Ishikawa (cell line): Measurements from ENCODE around the gene POLR2I.
A peak's percentile ranks its signal among the peaks of the same experiment; 100 is the strongest.

Experiments used
- CEBPB ChIP-seq: IDR thresholded peaks from 2 replicates; pipeline ENCODE4 v1.6.1; 2012
- CREB1 ChIP-seq: IDR thresholded peaks from 2 replicates; pipeline ENCODE4 v1.6.1; 2012; ENCODE audit warnings: low read depth
- EGR1 ChIP-seq: IDR thresholded peaks from 2 replicates; pipeline ENCODE4 v1.6.1; 2012
- EP300 ChIP-seq: IDR thresholded peaks from 2 replicates; pipeline ENCODE4 v1.6.1; 2012; ENCODE audit warnings: borderline replicate concordance
- FOXM1 ChIP-seq: IDR thresholded peaks from 2 replicates; pipeline ENCODE4 v1.6.1; 2012; ENCODE audit warnings: low read depth, borderline replicate concordance
- NFIC ChIP-seq: IDR thresholded peaks from 2 replicates; pipeline ENCODE4 v1.6.1; 2012
- RAD21 ChIP-seq: IDR thresholded peaks from 2 replicates; pipeline ENCODE4 v1.6.1; 2012; ENCODE audit warnings: low read depth
- TAF1 ChIP-seq: IDR thresholded peaks from 2 replicates; pipeline ENCODE4 v1.6.1; 2012; ENCODE audit warnings: low read depth, mild to moderate bottlenecking
- TCF12 ChIP-seq: IDR thresholded peaks from 2 replicates; pipeline ENCODE4 v1.6.1; 2012; ENCODE audit warnings: low read depth
- TEAD4 ChIP-seq: IDR thresholded peaks from 2 replicates; pipeline ENCODE4 v1.6.1; 2012
- YY1 ChIP-seq: IDR thresholded peaks from 2 replicates; pipeline ENCODE4 v1.6.1; 2012; ENCODE audit warnings: low read depth
- ZBTB7A ChIP-seq: IDR thresholded peaks from 2 replicates; pipeline ENCODE4 v1.6.1; 2012; ENCODE audit warnings: low read depth
- TF ChIP-seq, protein P1 (sequence below): IDR thresholded peaks from 2 replicates; pipeline ENCODE4 v1.6.1; 2012; ENCODE audit warnings: low read depth, mild to moderate bottlenecking
- TF ChIP-seq, protein P2 (sequence below): IDR thresholded peaks from 2 replicates; pipeline ENCODE4 v1.6.1; 2012
- TF ChIP-seq, protein P3 (sequence below): IDR thresholded peaks from 2 replicates; pipeline ENCODE4 v1.6.1; 2012

Gene POLR2I

DNA sequence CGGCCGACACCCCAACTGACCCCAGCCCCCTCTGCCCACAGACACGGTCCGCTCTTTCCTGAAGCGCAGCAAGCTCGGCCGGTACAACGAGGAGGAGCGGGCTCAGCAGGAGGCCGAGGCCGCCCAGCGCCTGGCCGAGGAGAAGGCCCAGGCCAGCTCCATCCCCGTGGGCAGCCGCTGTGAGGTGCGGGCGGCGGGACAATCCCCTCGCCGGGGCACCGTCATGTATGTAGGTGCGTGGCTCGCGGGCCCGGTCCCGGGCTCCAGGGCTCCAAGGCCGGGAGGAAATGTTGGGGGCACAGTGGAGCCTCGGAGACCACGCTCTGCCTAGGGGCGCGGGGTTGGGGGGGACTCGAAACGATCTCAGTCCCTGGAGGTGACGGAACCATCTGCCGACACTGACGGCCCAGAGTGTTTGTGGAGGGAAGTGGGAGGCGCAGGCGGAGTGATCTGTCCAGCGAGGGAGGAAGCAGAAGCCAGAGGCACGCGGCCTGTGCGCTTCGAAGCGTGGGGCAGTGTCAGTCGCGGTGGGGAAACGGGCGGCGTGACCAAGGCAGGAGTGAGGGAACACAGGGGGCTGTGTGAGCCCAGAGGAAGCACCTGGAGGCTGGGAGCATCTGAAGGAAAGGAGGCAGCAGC is 6.9 kb upstream of the POLR2I start:
- TF ChIP-seq EP300 (no peak), YY1 (no peak), EGR1 (no peak), RAD21 (no peak), ZBTB7A (no peak), CREB1 (no peak), TAF1 (no peak), TCF12 (no peak), FOXM1 (no peak)

DNA sequence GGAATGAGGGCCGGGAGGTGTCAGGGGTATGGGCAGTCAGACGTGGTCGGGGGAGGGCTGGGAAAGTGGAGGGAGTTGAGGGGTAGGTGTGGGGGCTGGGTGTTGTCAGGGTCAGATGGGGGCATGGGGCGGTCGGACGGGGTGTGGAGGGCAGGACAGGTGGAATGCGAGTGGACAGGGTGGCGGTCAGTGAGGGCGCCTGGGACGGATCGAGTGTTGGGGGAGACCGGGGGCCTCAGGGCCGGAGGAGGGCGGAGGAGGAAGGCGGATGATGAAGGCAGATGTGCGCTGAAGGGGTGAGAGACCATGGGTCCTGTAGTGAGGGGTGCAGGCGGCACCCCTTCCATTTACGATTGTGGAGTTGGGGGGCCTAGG is 6.3 kb upstream of the POLR2I start:
- TF ChIP-seq TEAD4 (no peak), FOXM1 (no peak)

DNA sequence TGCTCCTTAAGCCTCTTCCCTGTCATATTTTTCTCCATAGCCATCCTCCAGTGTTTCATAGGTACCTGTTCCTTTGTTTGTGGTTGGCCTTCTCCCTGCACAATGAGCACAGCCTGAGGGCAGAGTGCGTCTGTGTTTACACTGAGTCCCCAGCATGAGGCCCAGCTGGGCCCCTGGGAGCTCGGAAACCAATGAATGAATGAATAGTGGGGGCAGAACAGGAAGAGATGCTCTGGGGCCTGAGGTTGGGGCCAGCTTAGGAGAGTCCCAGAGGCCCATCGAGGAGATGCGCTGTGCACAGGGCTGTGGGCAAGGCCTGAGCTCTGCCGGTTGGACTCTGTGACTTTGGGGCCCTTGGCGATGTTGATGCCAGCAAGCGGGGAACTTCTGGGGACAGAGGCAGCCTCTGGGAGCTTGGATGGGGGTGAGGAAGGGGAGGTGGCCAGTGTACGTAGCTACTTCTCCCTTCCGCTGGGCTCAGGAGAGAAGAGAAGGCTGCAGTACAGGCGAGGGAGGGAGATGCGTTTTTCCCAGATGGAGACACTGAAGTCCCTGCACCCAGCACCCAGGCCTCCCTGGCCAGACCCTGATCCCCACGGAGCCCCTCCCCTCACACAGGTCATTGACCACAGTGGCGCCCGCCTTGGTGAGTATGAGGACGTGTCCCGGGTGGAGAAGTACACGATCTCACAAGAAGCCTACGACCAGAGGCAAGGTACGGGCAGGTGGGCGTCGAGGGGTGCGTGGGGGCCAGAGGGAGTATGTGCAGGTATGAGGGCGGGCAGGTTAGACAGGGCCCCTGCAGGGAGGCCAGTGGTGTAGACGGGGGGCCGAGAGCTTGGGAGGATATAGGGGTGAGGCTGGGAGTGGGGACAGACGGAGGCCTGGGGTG is 5.7 kb upstream of the POLR2I start:
- no peak for TF ChIP-seq RAD21
- no peak for TF ChIP-seq EP300
- TF ChIP-seq YY1: no peak
- no peak for TF ChIP-seq TCF12
- TF ChIP-seq, protein P1, sequence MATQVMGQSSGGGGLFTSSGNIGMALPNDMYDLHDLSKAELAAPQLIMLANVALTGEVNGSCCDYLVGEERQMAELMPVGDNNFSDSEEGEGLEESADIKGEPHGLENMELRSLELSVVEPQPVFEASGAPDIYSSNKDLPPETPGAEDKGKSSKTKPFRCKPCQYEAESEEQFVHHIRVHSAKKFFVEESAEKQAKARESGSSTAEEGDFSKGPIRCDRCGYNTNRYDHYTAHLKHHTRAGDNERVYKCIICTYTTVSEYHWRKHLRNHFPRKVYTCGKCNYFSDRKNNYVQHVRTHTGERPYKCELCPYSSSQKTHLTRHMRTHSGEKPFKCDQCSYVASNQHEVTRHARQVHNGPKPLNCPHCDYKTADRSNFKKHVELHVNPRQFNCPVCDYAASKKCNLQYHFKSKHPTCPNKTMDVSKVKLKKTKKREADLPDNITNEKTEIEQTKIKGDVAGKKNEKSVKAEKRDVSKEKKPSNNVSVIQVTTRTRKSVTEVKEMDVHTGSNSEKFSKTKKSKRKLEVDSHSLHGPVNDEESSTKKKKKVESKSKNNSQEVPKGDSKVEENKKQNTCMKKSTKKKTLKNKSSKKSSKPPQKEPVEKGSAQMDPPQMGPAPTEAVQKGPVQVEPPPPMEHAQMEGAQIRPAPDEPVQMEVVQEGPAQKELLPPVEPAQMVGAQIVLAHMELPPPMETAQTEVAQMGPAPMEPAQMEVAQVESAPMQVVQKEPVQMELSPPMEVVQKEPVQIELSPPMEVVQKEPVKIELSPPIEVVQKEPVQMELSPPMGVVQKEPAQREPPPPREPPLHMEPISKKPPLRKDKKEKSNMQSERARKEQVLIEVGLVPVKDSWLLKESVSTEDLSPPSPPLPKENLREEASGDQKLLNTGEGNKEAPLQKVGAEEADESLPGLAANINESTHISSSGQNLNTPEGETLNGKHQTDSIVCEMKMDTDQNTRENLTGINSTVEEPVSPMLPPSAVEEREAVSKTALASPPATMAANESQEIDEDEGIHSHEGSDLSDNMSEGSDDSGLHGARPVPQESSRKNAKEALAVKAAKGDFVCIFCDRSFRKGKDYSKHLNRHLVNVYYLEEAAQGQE: no peak
- TF ChIP-seq, protein P2, sequence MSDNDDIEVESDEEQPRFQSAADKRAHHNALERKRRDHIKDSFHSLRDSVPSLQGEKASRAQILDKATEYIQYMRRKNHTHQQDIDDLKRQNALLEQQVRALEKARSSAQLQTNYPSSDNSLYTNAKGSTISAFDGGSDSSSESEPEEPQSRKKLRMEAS: no peak

DNA sequence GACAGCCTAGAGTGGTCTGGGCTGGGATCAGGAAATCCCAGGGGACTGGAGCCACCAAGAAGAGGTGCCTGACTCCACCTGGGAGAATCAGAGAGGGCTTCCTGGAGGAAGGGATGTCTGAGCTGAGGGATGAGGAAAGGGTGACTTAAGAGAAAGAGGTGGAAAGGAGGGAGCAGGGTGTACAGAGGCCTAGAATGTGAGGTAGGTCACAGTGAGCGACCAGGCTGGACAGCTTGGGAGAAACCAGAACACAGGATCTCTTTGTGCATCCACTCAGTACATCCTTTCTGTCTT is 1.6 kb upstream of the POLR2I start:
- TF ChIP-seq TCF12 (no peak), EP300 (no peak), TAF1 (no peak), YY1 (no peak), TEAD4 (no peak), FOXM1 (no peak), NFIC (no peak), CEBPB (no peak), CREB1 (no peak), RAD21 (no peak), EGR1 (no peak), ZBTB7A (no peak)
- TF ChIP-seq, protein P2: no peak
- TF ChIP-seq, protein P1: no peak
- TF ChIP-seq, protein P3, sequence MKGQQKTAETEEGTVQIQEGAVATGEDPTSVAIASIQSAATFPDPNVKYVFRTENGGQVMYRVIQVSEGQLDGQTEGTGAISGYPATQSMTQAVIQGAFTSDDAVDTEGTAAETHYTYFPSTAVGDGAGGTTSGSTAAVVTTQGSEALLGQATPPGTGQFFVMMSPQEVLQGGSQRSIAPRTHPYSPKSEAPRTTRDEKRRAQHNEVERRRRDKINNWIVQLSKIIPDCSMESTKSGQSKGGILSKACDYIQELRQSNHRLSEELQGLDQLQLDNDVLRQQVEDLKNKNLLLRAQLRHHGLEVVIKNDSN: no peak

DNA sequence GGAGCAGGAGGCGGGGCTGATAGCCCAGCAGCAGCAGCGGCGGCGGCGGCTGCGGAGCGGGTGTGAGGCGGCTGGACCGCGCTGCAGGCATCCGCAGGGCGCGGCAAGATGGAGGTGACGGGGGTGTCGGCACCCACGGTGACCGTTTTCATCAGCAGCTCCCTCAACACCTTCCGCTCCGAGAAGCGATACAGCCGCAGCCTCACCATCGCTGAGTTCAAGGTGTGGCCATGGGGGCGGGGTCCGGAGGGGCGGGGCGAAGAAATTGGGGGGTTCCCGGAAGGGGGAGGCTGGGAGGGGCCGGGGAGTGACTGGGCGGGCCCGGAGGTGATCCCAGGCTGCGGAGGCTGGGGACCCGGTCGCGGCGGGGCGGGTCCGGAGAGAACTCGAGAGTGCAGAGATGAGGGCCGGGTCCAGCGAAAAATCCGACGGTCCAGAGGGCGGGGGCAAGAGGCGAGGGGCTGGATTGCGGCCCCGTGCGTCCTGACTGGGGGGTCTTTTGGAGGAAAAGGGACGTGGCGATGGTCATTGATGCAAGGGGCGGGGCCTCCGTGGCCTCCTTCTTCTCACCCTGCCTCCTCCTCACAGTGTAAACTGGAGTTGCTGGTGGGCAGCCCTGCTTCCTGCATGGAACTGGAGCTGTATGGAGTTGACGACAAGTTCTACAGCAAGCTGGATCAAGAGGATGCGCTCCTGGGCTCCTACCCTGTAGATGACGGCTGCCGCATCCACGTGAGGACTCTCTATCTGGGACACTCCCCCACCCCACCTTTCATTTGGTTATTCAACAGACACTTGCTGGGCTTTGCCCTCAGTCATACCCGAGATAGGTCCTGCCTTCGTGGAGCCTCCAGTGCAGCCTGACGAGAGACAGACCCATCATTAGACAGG is 1.0 kb upstream of the POLR2I start, which contains the start of gene TBCB:
TSS of gene TBCB (plus strand) at position 16 of the 891 bp plus-strand sequence. CDS start at position 109, 93 bp downstream.
- TF ChIP-seq FOXM1 (no peak), YY1 (peak; percentile 81; the same call in 1 of the 2 replicates), TCF12 (no peak), ZBTB7A (no peak), CEBPB (no peak), EGR1 (no peak), TAF1 (peak; percentile 48; the same call in 1 of the 2 replicates), CREB1 (no peak), EP300 (no peak)
- TF ChIP-seq, protein P3: no peak
- TF ChIP-seq, protein P1: no peak
